ENCODE data around the gene ATXN7L1. TPM values are rescaled to one million over a fixed set of nuclear protein-coding genes. Genes with fewer than 3 reads are reported as not detected.

The ATXN7L1 gene
- total and polyA plus RNA-seq, 2 of the 4 experiments (the other 2 are of a cell fraction) = 3.5 to 4.3 TPM

GRCh38 chr7:105708763-105709080 lies 167.7 kb downstream of the ATXN7L1 start:
- ATAC-seq (ENCODE audit: low read depth) (no peak), DNase-seq (no peak)
- peaks cover 2% of the 10 kb centered on the region; the same call in 1 of the 2 replicates for H3K9me1 ChIP-seq (ENCODE audit: insufficient read depth, low read length)
- ChIA-PET POLR2A (ENCODE audit: unreplicated experiment) (no interaction called here), CTCF (no interaction called here)
- H2BK5ac ChIP-seq (ENCODE audit: low read depth, low read length, poor library complexity, severe bottlenecking) = no peak overlapping the region
- no peak overlapping the region for H3K4ac ChIP-seq (ENCODE audit: low read depth, low read length)
- H3K56ac ChIP-seq (ENCODE audit: extremely low read depth, insufficient read depth, low read length) = no peak overlapping the region
- H4K91ac ChIP-seq (ENCODE audit: insufficient read depth, low read depth, low read length) = no peak overlapping the region
- no peak overlapping the region for H2BK120ac ChIP-seq (ENCODE audit: low read depth, low read length)
- no TSS peak for BruUV-seq (replicated peaks)
- no peak overlapping the region for H4K8ac ChIP-seq (ENCODE audit: low read depth in 2 of 2, low read length in 2 of 2)
- H2AFZ ChIP-seq (replicated peaks; ENCODE audit: low read length, poor library complexity) = no peak overlapping the region
- dilution Hi-C loops (cut with HindIII; ENCODE audit: low sequenced_read_pairs, unreplicated experiment) (no loop called here), intact Hi-C loops (cut with micrococcal nuclease) (no loop called here), in situ Hi-C loops (cut with MboI; ENCODE audit: low sequenced_read_pairs) (no loop called here)
- peaks cover 9% of the 10 kb centered on the region for H3K9me3 ChIP-seq (ENCODE audit: control insufficient read depth, insufficient read depth, low read length)
- no peaks in the 10 kb centered on the region for H3K79me1 ChIP-seq (ENCODE audit: low read depth in 1 of 2, low read length in 2 of 2)
- no CpG with 5 or more reads among the region's 4 CpGs for WGBS, 2 experiments (ENCODE audit: extremely low coverage in 2 of 2, insufficient read length in 1 of 2)
- no peak overlapping the region for H3K9ac ChIP-seq (ENCODE audit: low read depth, low read length)
- H3K23ac ChIP-seq (ENCODE audit: low read depth, low read length) = no peak overlapping the region
- no peak overlapping the region for H3K4me2 ChIP-seq (ENCODE audit: low read depth, low read length)
- TF ChIP-seq MXI1 (IDR thresholded peaks at IDR 0.05; ENCODE audit: borderline replicate concordance, low read depth, low read length) (no peak), POLR2A (IDR thresholded peaks at IDR 0.05; ENCODE audit: low read depth, low read length) (no peak)
- H2BK15ac ChIP-seq (ENCODE audit: low read depth, low read length) = no peak overlapping the region
- no peak overlapping the region for H3K4me3 ChIP-seq (ENCODE audit: insufficient read depth, low read depth, low read length)
- no peak overlapping the region for H2BK20ac ChIP-seq (ENCODE audit: low read depth, low read length)
- H3K18ac ChIP-seq (ENCODE audit: low read depth, low read length) = no peak overlapping the region
- H3K36me3 ChIP-seq (ENCODE audit: control insufficient read depth, insufficient read depth, low read length) = no peaks in the 10 kb centered on the region
- H3K27ac ChIP-seq (ENCODE audit: insufficient read depth, low read length) = no peak overlapping the region
- H3K27me3 ChIP-seq (ENCODE audit: control insufficient read depth, insufficient read depth, low read length) = no peaks in the 10 kb centered on the region
- no peak overlapping the region for H4K5ac ChIP-seq (ENCODE audit: low read depth, low read length)
- no peak overlapping the region for H3K14ac ChIP-seq (replicated peaks; ENCODE audit: low read depth, low read length)
- H4K20me1 ChIP-seq (ENCODE audit: insufficient read depth, low read length) = peaks cover 6% of the 10 kb centered on the region; the same call in 1 of the 2 replicates
- H2AK5ac ChIP-seq (ENCODE audit: low read depth, low read length) = no peak overlapping the region
- peaks cover 4% of the 10 kb centered on the region; the same call in 1 of the 2 replicates for H3K4me1 ChIP-seq (ENCODE audit: control insufficient read depth, insufficient read depth, low read length)
- no peak overlapping the region for H2AK9ac ChIP-seq (replicated peaks; ENCODE audit: low read depth, low read length, poor library complexity)

Measured in IMR-90 (cell line).